Activated CD4-positive, alpha-beta T cell treated with anti-CD3 and anti-CD28 coated beads, Interleukin-2, amount 50 U/mL, for 16 hours (primary cell): ENCODE results near the gene NFATC3.

ENCODE experiments used
- DNase-seq: peaks from one replicate; pipeline ENCODE4 v3.0.0-alpha.2; 2020

Gene NFATC3

DNA sequence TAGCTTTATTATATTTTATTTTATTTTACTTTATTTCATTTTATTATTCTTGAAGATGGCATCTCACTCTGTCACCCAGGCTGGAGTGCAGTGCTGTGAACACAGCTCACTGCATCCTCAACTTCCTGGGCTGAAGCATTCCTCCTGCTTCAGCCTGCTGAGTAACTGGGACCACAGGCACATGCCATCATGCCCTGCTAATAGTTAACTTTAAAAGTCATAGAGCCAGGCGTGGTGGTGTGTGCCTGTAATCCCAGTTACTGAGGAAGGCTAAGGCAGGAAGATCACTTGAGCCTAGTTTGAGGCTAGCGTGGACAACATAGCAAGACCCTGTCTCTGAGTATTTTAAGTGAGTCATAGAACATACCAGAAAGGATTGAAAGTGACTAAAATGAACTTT, 112.1 kb downstream of the NFATC3 start:
- no peak for DNase-seq

DNA sequence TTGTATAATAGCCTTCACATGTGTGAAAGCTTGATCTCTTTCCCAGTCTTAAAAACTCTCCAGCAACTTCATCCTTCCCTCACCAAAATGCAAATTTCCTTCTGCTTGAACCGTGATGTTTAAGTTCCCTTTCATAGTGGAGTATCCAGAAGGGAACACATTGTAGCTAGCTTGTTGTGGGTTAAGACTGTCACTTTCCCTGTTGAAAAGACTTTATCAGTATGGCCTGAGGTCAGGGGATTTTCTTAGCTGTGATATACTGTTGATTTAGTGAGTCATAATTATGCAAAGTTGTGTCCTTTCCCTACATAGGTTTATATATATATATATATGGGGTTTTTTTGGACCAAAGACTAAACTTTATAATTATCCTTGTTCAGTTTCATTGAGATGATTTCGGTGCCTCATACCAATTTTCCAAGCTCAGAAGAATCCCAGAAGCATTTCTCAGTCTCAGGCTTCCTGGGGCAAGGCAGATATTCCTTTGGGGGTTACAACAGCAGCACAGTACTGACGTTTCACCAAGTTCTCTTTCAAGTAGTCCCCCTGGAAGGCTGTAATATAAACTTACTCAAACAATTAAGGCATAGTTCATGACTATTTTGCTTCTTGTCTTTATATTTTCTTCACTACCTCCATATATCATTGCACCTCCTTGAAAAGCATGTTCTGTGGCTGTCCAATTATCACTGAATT, 115.1 kb downstream of the NFATC3 start:
- peak; percentile 12 for DNase-seq

DNA sequence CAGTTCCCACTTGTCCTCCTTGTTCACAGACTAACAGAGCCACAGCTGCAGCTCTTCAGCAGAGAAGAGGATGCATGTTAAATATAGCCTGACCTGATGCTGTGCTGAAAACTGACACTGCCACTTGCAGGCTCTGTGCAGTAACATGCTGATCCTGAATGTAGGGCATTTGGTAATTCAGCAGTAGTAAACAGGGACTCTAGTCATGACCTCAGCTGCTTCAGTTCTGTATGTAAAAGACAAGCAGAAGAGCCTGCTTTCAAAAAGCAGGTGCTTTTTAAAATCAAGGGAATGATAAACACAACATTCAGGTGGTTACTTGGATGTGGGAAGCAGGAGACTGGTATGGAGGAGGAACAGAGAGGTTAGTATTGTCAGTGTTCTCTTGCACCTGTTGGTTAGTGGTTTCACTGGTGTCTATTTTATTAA, 116.9 kb downstream of the NFATC3 start:
- no peak for DNase-seq

DNA sequence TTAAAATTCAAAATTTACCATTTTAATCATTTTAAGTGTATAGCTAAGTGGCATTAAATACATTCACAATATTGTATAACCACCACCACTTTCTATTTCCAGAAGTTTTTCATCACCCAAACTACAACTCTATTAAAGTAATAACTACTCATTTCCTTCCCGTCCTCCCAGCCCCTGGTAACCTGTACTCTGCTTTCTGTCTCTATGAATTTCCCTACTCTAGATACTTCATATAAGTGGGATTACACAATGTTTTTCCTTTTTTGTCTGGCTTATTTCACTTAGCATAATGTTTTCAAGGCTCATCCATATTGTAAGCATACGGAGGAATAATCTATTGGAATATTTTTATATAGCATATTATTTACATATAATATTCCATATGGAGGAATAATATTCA, 121.1 kb downstream of the NFATC3 start:
- no peak for DNase-seq

DNA sequence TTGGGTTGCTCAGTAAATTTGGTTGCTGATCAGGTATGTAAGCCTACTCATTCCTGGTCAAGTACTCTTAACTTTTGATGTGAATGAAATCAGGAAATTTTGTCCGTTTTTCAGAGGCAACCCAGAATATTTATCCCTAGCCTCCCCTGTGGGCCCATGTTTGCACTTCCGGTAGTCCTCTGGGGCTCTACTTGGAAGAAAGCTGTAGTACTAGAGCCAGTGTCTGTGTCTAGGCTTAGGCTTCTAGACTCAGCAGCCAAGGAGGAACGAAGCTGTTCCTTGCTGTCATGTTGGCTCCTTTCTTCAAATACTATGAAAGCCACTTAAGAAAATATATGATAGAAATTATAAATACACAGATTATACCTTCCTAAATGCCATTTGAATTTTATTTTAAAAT, 129.6 kb downstream of the NFATC3 start:
- DNase-seq = no peak

DNA sequence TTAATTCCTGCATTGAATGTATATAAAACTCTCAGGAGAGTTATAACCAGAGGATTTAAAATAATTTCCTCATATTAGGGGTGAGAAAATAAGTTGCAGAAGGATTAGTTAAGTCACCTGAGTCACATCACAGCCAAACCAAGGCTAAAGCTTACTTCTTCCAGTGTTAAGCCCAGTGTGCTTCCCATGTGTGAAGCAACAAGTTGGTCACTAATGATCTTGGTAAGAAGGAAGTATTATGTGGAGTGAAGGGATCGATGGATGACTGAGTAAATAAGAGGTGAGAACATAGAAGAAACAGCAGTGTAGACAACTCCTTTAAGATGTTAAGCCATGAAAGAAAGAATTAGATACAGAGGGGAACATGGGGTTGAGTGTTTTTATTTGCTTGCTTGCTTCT, 130.1 kb downstream of the NFATC3 start:
- no peak for DNase-seq

DNA sequence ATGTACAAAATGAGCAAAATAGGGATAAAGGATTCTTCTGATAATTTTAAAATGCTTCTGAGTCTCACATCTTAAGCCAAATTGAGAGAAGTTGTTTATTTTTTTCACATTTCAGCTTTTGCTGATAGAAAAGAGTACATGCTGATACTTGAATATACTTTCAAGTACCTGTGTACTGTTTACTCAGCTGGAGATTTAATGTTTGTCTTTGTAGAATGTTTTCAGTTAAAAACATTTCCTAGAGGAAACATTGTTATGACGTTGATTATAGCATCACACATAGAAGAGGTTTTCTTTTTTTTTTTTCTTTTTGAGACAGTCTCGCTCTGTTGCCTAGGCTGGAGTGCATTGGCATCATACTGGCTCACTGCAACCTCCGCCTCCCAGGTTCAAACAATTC, 131.1 kb downstream of the NFATC3 start:
- DNase-seq = no peak

DNA sequence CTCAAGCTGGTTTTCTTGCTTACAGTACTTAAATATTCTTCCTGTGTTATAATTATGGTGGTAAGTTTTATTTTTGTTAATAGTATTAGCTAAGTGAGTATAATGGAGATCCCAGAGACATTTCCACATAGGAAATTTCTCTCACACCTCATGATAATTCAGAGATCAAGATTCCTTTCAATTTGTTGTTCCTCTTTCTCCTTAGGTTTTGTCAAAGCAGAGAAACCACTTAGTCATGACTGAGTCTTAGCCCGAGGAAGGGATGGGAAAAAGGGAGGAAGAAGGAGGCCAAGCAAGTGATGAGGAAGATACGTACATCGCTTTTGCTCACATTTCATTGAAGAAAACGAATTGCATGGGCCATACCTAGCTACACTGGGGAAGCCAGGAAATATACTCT, 132.3 kb downstream of the NFATC3 start:
- DNase-seq = no peak

DNA sequence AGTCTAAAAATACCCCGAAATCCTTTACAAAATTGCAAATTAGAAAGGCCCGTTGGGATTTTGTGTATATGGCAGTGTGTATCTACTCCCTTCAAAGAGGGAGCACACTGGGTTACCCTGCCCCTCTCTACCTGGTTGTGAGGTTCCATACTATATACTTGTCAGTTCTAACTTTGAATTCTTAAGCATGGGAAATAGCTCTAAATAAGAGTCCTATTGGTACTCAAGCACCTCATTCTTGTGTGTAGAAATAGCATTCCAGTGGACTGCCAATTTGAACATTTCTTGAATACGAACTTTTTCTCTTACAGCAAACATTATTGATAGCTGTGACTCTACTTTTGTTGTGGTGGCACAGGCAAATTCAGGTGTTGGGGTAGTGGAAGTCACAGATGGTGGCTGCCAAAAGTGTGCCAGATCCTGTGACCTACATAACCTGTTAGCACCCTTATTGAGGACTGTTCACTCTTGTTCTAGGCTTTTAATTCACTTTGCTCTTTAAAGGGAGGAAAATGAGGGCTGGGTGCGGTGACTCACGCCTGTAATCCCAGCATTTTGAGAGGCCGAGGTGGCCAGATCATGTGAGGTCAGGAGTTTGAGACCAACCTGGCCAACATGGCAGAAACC, 134.7 kb downstream of the NFATC3 start:
- DNase-seq = no peak

DNA sequence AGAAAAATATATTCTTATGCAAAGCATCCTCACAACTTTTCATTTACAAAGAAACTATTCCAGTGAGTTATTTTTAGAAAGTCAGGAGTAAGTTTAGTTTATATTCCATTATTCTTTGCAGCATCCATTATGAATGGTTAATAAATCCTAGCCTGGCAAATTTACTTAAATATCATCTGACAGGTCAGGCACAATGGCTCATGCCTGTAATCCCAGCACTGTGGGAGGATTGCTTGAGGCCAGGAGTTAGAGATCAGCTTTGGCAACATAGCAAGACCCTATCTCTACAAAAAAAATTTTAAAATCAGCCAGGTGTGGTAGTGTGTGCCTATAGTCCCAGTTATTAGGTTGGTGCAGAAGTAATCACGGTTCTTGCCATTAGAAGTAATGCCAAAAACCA, 137.9 kb downstream of the NFATC3 start:
- no peak for DNase-seq

DNA sequence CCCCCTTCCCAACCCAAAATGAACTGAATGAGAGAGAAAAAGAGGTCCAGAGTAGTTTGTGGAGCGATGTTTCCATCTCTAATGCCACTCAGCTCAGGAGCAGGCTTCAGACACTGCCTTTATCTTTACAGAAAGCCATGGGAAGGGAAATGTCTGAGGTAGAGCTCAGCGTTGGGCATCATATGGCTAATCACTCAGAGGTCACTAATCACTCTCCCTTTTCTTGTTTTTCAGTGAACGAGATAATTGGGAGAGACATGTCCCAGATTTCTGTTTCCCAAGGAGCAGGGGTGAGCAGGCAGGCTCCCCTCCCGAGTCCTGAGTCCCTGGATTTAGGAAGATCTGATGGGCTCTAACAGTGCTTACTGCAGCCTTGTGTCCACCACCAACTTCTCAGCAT, 140.9 kb downstream of the NFATC3 start:
- DNase-seq = no peak

DNA sequence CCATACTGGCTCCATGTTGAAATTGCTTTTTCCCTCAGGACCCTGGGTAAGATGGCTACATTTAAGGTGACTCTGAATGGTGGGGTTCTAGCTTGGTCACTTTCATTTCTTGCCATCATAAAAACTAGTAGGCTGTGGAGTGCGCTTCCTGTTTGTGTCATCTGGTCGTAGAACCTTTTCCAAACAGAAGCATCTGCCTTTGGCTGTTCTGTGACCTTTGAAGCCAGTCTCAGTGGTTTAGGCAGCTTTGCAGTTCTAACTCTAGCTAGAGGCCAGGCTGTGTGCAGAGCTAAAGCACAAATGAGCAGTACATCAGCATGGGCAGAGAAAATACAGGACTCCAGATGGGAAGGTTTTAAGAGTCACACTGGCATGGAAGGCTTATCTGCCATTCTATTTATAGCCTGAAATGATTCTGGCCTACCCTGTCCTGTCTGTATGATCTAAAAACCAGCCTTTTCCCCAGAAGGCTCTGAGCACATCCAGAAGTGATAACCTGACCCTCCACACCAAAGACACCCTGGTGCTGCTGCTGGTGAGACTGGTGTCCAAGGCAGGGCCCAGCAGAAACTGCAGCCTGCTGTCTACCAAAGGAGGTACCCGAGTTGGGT, 142.1 kb downstream of the NFATC3 start:
- DNase-seq = peak; percentile 35

DNA sequence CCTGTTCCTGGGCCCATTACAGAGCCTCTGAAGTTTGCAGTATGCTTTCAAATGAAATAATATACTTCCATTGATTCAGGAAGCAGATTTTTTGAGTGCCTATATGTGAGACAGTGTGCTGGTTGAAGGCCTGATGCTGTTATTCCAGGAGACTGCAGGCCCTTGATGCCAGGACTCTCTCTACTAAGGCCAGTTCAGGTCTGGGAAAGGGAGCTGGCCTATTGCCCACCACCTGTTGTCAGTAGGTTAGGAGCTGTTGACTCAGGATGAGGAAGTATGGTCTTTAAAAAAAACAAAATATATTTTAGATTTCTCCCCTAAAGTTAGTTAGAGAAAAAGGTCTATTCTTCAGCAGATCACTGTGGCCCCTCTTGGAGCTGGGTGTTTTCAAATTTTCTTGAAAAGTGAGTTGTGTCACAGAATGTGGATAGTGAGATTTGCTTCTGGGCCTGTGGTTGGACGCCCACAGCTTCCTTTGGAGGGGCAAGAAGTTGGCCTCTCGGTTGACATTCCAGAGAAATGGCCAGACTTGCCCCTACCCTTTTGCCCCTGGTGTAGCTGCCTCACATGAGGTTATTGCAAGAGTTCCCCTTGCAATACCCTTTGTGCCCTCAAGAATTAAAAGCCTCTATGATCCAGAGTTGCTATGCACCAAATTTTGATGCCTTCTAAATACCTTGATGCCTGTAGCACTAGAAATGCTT, 142.8 kb downstream of the NFATC3 start:
- no peak for DNase-seq

DNA sequence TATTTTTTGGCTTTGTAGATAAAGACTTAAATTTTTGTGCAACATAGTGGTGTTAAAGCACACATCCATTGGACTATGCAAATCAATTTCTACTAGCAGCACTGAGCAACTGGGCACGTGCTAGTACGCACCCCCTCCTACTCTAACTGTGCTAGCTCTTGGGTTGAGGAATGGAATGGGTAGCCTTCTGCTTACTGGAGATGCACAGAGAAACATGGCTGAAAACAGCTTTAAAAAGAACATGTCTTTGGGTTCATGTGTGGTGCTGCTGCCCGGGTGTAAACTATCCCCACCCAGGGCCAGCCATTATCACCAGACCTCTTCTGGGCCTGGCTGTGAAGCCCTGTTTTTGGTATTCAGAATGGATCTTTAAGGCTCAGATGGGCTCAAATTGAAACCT, 143.5 kb downstream of the NFATC3 start:
- DNase-seq = no peak

DNA sequence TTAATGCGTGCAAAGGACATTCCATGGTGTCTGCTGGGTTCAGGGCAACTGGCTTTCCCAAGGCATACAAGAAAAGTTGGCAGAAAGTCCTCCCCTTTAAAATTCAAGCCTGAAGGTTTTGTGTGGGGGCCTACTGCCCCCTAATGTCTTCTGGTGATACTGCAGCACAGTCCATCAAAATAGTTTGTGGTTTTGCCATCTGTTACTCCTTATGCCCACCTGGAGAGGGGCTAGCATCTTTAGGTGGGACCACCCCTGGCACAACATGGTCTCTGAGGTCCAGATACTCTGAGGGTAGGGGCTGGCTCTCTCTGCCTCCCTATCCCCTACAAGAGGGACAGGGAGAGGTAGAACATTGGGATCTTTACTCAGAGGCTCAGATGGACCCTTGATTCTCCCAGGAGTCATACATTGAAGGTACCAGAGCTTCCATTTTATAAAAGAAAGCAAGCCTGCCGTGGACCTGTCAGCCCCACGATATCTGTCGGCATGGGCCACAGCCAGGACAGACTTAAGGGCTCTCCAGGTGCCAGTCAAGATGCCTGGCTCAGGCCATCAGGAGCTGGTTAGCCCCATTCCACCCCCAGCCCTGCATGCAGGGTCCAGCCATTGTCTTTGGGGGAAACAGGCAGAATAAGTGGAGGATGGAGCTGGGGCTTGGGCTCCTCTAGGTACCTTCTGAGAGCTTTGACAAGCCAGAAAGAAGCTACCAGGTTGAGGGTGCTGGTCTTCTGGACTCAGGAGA, 144.4 kb downstream of the NFATC3 start:
- DNase-seq = peak; percentile 53

DNA sequence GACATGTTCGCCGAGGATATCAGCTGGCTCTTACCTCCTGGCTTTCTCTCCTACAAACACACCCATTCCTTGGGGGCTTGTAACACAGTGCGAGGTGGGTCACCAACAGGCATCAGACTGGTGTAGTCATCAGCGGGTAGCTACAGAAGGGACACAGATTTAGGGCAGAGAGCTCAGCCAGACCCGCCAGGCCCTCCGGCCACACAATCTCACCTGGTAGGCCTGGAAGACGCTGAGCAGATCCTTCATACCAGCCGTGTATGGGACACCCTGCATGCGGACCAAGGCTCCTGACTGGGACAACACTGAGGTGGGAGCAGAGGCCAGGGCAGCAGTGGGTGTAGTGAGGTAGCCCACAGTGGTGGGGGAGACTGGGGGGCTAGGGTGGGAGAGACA, 145.0 kb downstream of the NFATC3 start:
- DNase-seq = no peak

DNA sequence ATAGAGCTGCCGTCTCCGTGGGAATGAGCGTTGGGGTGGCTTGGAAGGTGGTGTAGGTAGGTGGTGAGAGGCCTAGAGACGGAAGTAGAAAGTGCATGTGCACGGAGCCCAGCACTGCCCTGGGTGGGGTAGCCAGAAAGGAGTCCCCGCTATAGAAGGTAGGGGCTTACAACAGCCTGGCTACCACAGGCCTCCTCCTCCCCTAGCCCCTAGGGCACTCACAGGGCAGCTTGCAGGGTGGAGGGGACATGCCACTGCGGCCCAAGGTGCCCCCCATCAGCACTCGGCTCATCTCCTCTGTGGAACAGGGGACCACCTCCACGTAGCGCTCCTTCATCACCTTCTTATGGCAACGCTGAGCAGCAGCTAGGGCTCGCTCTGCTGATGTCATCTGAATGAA, 145.8 kb downstream of the NFATC3 start:
- DNase-seq = no peak

DNA sequence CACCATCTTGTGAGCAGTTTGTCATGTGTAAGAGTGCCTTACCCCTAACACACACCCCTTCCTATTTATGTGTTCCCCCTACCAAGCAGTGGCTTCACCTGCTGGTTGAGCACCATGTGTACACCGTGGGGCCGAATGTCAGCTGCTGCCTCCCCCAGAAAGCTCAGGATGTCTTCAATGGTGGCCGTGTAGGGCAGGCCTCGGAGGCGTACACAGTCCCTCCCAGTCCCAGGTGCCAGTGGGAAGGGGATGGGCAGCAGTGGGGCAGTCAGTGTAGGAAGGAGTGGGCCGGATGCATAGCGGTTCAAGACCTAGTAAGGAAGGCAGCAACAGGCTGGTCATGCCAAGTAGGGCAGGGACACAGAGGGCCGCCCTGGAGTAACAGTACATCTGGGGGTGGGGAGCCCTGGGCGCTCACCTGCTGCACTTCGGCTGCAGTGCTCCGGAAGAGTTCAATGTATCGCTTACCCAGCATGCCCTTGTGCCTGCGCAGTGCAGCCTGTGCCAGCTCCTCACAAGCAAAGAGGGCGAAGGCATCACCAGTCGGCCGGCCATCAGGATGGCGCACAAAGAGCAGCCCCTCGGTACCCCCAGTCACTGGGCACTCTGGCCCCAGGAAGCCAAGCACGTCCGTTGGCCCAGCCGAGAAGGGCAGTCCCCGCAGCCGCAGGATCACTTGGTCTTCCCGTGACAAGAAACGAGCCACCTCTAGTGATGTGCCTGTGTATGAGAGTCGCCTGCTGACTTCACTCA, 146.4 kb downstream of the NFATC3 start:
- DNase-seq = no peak

DNA sequence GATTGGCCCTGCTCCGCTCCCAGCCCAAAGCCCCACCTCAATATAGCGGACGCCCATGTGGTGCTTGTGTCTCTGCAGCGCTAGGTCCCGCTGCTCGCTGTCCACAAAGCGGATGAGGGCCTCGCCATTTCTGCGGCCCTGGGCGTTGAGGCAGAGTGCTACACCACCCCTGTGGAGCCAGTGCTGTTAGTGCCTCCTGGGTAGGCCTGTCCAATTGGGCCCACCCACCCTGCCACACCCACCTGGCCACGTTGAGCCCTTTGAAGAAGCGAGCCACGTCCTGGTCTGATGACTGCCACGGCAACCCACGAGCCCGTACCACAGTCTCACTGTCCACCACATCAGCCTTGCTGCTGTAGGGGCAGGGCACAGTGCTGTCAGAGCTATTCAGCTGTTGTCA, 147.2 kb downstream of the NFATC3 start:
- no peak for DNase-seq

DNA sequence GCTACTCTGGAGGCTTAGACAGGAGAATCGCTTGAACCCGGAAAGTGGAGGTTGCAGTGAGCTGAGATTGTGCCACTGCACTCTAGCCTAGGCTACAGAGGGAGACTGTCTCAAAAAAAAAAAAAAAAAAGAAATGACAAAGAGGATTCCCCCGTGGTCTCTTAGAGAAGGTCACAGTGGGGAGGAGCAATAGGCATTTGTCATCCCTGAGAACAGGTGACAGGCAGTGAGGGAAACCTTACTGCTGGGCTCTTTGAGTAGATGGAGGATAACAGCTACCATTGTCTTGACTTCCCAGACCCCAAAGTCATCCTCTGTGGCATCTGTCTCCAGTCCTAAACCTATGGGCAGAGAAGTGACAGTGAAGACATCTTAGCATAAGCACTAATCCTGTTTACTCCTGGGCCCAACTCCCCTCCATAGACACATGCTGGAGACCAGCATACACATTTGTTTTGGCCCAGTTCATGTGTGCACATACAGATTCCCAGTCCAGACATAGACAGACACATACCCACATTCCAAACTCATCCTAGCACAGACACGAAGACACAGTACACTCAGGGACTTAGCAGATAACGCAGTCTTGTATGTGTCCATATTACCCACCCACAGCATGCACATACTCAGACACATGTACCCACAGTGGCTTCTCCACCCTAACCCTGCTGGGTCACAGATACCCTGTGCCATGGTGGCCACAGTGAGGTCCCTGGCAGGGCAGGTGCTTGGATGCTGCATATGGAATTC, 148.1 kb downstream of the NFATC3 start:
- no peak for DNase-seq

DNA sequence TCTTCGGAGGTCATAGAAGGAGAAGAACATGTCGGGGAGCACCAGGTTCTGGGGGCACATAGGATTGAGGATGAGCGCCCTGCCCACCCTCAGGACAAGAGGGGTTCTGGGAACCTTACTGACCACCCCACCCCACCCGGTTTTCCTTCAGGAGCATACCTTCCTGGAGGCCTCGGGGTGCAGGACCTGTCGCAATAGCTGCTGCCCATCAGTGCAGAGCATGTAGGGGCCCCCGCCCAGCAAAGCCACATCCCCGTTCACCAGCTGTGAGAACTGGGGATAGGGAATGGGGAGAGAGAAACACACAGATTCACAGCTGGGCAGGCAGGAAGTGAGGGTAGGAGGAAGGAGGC, 148.6 kb downstream of the NFATC3 start:
- DNase-seq = no peak
